Activated CD4-positive, alpha-beta T cell treated with anti-CD3 and anti-CD28 coated beads, Interleukin-10, Interleukin-2, amounts not matched to agents 100 ng/mL and 50 ng/mL, durations not matched to agents 16 hours and 8 hours (primary cell): ENCODE data around the gene ODC1.

Experiments used
- DNase-seq: peaks from one replicate; pipeline ENCODE4 v3.0.0-alpha.2; 2020

ODC1 gene

DNA sequence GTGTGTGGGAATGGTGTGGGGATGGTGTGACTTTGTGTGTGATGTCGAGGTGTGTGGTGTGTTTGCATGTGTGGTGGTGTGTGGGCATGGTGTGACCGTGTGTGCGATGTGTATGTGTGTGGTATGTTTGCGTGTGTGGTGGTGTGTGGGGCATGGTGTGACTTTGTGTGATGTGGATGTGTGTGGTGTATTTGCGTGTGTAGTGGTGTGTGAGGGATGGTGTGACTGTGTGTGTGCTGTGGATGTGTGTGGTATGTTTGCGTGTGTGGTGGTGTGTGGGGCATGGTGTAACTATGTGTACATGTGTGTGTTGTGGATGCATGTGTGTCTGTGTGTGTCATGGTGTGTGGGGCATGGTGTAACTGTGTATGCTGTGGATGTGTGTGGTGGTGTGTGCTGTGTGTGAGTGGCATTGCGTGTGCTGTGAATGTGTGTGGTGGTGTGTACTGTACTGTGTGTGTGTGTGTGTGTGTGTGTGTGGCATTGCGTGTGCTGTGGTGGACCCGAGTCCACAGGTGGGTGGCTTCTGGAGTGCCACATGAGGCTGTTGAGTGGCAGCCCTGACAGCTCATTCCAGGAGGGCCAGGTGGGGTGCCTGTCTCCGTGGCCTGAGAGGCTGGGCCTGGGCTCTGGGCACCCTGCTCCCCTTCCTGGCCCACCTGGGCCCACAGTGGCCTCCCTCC is 14.7 kb downstream of the ODC1 start:
- DNase-seq, result no peak

DNA sequence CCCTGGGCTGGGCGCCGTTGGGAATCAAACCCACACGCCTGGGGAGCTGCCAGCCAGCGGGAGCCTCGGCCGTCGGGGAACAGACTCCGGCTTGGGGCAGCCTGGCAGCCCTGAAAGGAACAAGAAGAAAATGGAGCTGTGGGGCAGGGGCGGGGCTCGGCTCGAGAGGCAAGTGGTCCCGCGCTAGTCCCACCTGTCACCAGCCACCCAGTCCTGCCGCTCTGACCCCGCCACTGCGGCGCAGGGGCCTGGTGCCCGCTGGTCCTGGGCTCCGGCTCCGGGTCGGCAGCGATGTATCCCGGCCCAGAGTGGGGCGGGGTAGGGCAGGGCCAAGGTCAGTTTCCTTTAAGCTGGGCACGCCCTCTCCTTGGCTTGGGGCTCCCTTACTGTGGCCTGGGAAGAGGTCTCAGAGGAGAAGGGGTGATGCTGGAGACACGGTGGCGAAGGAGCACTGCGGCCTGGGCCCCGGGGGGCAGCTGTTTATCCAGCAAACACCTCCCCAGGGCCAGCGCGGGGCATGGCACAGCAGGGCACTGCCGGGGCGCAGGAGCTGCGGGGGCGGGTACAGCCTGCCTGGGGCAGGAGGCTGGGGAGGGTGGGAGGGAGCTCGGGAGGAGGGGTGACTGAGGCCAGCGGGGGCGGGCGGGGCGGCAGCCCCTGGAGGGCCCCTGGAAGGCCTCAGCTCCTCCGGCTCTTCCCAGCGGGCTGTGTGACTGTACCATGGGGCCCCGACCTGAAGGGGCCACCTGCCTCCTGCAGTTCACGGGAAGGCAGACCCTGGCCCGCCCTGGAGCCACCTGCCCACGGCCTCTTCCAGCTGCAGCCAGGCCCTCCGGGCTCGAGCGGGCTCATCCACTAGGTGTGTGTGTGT is 15.6 kb downstream of the ODC1 start:
- DNase-seq, result no peak

DNA sequence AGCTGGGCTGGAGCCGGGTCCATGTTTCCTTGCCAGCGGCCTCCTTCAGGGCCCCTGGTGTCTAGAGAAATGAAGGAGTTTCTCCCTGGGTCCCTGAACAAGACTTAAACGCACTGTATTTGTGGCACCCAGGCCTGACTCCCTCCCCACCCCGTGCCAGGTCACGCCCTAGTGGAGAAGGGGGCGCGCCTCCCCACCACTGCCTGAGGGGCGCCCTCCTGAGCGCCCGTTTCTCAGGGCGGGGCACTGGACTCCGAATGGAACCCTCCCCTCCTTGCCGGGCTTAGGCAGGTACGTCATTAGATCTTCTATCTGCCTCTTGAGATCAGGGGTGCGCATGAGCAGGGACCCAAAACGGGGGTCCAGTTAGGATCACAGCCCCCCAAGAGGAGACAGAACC is 16.3 kb downstream of the ODC1 start:
- no peak for DNase-seq

DNA sequence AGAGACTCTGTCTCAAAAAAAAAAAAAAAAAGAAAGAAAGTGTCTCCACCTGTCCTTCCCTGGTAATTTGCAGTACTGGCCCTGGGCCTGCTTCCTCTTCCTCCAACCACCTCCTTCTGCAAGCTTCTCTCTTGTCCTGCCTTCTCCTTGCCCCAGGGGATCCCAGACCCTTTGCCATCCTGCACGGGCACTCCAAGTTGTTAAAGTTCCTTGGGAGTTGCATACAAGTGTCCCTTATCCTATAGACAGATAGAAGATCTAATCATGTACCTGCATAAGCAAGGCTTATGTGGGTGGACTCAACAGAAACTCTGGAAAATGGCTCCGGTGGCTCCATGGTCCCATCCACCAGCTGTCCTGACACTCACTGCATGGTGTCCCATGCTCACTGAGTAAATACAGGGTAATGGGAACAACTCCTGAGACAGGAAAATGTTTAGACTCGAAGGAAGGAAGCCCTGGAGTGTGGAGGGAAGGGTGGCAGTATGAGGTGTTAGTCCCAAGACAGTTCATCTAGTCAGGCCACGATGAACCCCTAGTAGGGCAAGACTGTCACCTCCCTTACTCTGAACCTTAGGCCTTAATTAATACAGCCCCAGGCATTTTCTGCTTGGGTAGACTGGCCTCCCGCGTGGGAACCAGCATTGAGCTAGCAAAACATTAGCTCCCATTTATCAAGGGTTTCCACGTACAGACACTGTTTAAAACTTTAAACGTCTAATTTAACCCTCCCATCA is 17.1 kb downstream of the ODC1 start:
- DNase-seq, result no peak

DNA sequence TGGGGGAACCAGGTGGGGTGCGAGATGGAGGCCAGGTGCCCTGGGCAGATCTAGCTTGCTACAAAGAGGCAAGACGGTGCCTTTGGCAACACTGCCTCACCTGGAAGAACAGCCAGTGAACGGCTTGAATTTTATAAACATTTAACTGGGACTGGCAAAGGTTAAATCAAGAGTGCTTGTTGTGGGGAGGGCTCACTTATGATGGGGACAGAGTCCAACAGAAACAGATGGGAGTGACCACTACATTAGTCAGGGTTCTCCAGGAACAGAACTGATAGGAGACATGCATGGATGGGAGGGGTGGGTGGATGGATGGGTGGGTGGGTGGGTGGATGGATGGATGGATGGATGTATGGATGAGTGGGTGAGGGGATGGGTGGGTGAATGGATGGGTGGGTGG is 19.2 kb downstream of the ODC1 start:
- no peak for DNase-seq

DNA sequence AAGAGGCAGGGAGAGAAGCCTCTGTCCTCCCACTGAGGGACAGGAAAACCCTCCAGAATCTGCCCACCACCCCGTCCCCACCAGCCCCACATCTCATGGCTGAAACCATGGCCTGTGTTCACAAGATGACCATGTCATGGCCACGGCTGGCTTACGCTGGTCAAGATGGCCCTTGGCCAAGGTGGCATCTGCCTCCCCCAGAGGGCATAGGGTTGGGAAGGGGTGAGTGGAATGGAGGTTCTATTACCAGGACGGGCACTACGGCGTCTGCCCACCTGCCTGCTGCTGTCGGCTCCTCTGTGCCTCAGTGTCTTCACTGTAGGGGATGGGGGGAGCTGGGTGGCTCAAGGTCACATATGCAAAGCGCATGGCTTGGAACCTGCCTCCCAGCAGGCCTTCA is 19.8 kb downstream of the ODC1 start:
- DNase-seq, result no peak

DNA sequence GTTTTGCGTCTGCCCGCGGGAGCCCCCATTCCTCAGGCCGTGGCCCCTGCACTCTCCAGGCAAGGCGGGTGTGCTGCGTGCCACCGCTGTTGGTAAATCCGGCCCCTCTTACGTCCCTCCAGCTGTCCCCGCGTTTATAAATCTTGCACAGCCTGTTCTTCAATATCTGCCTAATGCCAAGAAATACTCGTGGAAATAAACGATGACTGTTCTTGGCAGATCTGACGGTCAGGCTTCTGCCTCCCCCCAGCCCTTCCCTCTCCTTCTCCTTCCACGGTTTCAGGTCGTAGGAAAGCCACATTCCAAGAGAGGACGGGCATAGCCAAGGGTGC is 20.5 kb downstream of the ODC1 start:
- DNase-seq, result no peak

DNA sequence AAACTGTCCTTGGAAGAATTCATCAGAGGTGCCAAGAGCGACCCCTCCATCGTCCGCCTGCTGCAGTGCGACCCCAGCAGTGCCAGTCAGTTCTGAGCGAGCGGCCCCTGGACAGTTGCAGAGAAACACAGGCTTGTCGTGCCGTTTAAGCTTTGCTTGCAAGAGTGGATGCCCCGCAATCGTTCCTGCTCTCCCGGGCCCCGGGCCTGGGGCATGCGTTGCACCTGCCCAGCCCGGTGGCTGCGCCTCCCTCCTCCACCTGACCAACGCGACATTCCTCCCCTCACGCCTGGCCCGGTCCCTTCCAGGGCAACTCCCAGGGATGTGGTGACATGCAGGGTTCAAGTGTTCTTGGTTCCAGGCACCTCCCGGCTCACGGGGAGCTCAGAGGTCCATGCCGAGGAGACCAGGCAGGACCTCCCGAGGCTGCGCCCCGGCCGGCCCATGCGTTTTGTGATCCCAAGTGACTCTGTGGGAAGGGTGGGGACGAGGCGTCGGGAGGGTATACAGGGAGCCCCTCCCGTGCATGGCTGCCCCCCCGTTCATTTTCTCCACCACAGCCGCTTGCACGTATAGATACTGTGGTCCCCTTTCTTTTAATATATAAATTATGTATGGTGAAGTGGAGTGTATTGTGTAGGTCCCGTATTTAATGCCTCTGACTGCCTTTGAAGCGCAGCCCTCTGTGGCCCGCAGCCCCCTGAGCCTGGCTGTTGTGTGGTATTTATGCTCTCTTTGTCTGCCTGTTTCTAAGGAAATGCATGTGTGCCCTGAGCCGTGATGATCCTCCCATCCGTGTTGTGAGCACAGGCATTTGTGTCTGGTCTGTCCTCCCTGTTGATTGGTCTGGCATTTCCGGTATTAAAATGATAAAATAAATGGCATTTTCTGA is 21.2 kb downstream of the ODC1 start:
- no peak for DNase-seq

DNA sequence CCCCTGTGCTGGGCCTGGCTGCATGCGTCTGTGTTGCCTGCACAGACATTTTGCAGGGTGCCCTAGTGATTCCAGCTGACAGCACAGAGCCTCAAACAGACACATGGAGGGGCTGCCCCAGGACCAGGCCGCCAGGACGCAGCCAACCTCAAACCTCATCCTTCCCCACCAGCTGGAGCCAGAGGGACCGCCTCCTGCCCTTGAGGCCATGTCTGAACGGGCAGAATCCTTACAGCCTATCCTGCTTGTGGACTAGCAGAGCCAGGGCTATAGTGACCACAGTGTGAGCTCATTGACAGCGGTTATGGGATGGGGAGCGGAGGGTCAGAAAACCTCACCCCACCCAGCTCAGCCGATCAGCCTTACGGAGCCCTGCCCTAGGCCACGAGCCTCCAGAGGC is 22.4 kb downstream of the ODC1 start:
- no peak for DNase-seq

DNA sequence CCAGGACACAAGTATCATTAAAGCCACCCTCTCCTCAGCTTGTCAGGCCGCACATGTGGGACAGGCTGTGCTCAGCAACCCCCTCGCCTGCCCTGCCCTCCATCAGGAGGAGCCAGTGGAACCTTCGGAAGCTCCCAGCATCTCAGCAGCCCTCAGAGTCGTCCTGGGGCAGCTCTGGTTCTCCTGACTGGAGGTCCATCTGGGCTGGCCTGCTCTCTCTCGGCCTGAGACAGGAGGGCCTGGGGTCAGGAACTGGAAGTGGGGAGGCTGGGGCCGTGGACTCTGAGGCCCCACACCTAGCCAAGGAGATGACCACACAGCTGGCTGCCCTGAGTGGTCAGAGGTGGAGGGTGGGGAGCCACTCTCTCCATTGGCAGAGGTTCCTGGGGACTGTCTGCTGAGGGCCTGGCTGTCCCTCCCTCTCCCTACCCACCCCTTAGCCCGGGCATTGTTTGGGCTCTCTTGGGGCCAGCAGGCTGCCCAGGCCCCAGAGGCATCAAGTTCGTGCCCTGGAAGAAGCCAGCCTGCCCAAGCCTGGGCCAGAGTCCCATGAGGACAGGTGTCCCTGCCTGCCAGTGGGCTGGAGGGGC is 23.1 kb downstream of the ODC1 start:
- no peak for DNase-seq

DNA sequence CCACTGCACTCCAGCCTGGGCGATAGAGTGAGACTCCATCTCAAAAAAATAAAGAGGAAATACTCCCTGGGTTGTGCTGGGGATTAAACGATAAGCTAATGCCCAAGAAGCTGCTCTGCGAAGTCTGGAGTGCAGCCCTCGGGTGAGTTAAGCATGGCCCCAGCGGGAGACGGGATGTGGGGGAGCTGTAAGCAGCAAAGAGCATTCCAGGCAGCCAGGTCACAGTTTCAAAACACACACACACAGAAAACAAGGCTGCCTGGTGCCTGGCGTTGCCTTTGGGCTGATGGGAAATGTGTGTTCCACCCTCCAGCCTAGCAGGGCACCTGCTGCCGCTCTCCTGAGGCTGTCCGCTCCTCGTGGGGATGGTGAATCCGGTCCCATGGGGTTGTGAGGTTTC is 24.1 kb downstream of the ODC1 start:
- DNase-seq, result no peak

DNA sequence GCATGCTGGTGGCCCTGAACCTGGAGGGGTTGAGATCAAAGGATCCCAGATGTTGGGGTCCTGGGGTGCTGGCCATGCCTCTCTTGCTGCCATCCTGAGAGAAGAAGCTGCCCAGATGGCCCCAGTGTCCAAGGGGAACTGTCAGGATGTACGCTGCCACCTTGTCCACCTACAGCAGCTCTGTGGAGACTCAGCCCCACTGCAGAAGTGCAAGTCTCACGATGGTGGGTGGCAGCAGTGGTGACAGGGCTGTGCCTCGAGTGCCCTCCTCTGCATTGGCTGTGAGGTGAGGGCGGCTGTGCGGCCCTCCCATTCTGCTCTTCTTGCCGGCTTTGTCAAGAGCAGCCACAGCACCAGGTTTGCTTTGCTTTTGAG is 24.7 kb downstream of the ODC1 start:
- DNase-seq, result no peak

DNA sequence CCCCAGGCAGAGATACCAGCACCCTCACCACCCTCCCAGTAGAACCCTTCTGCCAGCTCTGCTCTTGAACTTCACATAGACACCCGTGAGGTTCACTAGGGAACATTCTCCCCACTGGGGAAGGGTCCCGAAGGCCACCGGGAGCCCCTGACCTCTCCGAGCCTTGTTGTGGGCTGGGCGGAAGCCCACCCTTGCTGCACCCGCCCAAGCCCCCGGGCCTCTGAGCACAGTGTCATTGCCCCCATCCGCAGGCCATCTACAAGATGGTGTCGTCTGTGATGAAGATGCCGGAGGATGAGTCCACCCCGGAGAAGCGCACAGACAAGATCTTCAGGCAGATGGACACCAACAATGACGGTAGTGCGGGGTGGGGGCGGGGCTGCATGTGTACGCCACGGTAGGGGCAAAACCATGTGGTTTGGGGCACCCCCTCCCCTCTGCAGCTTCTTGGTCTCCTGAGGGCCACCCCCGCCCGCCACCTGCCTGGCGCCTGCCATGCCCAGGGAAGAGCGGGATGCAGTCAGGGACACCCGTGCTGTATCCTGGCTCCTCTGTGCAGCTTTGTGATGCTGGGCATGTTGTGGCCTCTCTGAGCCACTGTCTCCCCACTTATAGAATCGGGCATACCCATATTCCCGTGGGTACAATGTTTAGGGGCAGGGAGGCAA is 25.3 kb downstream of the ODC1 start:
- no peak for DNase-seq

DNA sequence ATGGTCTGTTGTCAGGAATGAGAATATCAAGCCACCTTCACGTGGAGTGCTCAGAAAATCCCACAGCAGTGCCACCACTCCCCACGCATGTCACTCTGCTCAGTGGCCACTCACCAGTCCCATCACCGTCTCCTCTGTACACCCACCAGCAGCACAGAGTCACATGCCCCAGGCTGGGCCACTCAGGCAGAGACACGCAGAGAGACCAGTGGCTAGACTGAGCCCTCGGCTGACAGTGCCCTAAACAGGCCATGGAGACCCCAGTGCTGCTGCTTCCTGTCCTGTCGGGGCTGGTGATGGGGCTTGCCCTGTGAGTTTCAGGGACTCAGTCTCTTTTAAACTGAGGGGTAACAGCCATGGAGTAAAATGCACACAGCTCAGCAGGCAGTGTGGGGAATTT is 25.9 kb downstream of the ODC1 start:
- no peak for DNase-seq

DNA sequence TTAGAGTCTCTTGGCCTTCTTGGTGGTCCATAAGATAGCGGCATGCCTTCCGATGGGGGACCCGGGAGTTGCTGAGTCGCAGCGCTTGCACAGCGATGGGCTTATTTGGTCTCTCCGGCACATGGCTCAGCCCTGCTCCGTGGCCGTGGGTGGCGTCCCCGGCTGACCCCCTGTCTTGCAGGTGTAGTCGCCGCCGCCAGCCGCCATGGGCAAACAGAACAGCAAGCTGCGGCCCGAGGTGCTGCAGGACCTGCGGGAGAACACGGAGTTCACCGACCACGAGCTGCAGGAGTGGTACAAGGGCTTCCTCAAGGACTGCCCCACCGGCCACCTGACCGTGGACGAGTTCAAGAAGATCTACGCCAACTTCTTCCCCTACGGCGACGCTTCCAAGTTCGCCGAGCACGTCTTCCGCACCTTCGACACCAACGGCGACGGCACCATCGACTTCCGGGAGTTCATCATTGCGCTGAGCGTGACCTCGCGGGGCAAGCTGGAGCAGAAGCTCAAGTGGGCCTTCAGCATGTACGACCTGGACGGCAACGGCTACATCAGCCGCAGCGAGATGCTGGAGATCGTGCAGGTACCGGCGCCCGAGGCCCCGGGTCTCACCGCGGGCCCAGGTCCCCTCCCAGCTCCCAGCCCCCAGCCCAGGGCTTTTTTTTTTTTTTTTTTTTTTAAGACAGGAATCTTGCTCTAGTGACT is 28.4 kb downstream of the ODC1 start:
- no peak for DNase-seq

DNA sequence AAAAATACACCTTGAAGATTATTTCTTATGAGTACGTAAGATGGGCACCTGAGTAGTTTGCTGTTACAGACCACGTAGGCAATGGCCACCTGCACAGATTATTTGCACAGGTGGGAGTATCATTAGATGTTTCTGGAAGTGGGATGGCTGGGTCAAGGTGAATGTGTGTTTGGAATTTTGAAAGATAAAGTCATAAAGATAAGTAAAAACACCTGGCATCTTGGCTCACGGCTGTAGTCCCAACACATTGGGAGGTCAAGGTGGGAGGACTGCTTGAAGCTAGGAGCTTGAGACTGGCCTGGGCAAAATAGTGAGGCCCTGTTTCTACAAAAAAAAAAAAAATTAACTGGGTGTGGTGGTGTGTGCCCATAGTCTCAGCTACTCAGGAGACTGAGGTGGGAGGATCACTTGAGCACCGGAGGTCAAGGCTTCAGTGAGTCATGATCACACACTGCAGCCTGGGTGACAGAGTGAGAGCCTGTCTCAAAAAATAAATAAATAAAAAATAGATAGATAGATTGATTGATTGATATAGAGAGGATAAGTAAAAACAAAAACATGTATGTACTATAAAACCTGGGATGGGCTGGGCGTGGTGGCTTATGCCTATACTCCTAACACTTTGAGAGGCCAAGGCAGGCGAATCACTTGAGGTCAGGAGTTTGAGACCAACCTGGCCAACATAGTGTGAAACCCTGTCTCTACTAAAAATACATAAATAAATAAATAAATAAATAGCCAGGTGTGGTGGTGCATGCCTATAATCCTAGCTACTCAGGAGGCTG is 30.4 kb downstream of the ODC1 start:
- no peak for DNase-seq

DNA sequence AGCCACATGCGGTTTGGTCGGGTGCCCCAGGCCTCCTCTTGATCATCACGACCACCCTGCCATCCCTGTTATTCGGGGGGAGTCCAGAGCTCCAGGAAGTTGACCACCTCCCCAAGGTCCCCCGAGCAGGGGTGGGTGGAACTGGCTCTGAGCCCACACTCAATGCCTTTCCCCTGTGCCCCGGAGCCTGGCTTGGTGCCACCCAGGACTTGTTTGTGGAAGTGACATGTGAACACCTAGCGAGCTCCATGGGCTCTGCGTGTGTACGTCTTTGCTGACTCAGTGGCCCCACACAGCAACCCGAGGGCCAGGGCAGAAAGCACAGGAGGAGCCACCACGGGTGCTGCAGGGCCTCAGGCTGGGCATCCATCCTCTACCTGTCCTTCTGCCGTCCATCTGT is 32.5 kb downstream of the ODC1 start:
- no peak for DNase-seq

DNA sequence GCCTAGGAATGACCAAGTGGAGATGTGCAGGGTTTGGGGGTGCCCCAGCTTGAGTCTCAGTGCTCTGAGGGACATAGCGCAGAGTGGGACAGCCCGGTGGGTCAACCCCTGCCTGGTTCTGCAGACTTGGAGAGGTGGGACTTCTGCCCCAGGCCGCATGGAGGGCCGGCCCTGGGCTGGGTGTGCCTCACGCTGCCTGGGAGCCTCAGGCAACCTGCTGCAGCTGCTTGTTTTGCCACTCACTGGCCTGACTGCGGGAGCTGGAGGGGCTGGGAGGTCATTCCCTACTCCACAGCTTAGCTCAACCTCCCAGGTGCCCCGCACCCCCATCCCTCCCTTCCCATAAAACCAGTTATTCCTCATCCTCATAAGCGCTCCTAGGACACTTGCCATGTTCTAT is 33.1 kb downstream of the ODC1 start:
- DNase-seq, result no peak

DNA sequence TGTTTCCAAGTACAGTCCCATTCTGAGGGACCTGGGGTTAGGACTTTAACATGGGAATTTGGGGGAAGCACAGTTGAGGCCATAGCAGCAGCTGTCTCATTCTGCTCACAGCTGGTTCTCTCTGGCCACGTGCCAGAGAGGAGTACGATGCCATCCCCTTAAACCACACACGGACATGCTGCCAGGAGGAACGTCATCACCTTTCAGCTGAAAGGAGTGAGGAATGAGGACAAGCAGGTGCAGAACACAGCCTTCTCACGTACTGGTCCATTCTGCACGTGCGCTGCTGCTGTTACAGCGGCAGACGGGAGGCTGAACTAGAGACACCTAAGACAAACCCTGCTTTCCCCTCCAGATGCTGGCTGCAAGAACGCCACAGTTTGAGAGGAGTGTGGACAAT is 33.5 kb downstream of the ODC1 start:
- DNase-seq, result no peak

DNA sequence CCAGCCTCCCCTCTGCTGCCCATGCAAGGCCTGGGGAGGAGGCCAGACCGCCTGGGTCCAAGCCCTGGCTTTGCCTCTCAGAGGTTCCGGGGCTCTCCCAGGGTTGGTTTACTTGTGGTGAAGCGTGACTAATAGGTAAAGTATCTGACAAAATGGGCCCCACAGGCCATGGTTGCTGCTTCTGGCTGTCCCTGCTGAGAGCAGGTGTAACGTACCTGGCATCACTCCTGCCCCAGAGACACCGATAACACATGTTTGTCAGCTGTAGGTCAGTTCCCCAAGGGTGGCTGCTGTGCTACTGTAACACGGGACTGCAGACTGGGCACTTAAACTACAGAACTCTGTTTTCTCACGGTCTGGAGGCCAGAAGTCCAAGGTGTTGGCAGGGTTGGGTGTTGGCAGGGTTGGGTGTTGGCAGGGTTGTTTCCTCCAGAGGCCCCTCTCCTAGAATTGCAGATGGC is 34.1 kb downstream of the ODC1 start:
- no peak for DNase-seq

DNA sequence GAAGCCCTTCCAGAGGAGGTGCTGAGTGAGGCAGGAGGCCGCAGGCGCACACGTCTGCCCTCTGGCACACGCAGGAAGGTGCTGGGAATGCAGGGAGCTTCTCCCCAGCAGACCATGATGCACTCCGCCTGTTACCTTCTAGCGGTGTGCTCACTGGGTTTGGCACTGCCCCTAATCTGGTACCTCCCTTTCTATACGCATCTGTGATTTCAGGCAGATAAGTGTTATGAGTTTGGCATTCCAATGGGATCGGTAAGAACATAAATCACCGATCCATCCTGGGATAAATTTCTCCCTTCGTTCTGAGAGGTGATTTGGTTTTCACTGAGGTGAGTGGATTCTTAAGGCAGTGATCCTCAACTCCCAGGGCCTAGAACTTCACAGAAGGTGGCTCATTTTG is 34.6 kb downstream of the ODC1 start:
- DNase-seq, result no peak
